Testis (tissue), 3 donors: ENCODE measurements around the gene CEP72. TPM values are rescaled to one million over a fixed set of nuclear protein-coding genes. Genes with fewer than 3 reads are reported as not detected.

Experiments
- DNase-seq: peaks from one replicate; pipeline ENCODE4 v3.0.0-alpha.2; 2019
- H3K27ac ChIP-seq, 2 donors: fragments of 200-600 bp; sonication (generic); one replicate each; pipeline ENCODE4 v1.5.1; 2019
- H3K27me3 ChIP-seq: fragments of 200-600 bp; sonication (generic); one replicate; pipeline ENCODE4 v1.5.1; 2019
- H3K36me3 ChIP-seq: fragments of 200-600 bp; sonication (generic); one replicate; pipeline ENCODE4 v1.5.1; 2017; ENCODE audit warnings: low read depth; ENCODE audit errors: missing control alignments
- H3K4me1 ChIP-seq: fragments of 200-600 bp; sonication (generic); one replicate; pipeline ENCODE4 v1.5.1; 2019
- H3K4me3 ChIP-seq, 2 donors: fragments of 200-600 bp; sonication (generic); one replicate each; pipeline ENCODE4 v1.5.1; 2017 to 2019
- H3K9me3 ChIP-seq: fragments of 200-600 bp; sonication (generic); one replicate; pipeline ENCODE4 v1.5.1; 2017
- POLR2A ChIP-seq: fragments of 450-650 bp; IDR thresholded peaks from one replicate; pipeline ENCODE4 v1.6.1; 2017; ENCODE audit warnings: antibody characterized with exemption, mild to moderate bottlenecking, moderate library complexity
- WGBS, 2 donors: methylation state at CpG; one replicate each; pipeline ENCODE4 v1.1.5; 2018; 5-methylcytosine and 5-hydroxymethylcytosine counted together
- intact Hi-C: fragments of 100-400 bp; cut with DNase I; formaldehyde crosslinking; loops from one replicate; pipeline ENCODE4 v1.15.1; 2023; ENCODE audit warnings: low total_unique reads
- polyA plus RNA-seq: library from polyadenylated mRNA; stranded (reverse); fragments of 350-450 nt; fragmentation: Illumina TruSeq; extraction: RNeasy Lipid Tissue Mini Kit (QIAGEN cat#74804); gene quantifications from one replicate; pipeline ENCODE4 v1.2.3, GENCODE V29; 2014; ENCODE audit warnings: low read depth, low replicate concordance; ENCODE audit not compliant: insufficient read depth
- total RNA-seq, 2 donors: library from RNA; depleted of rRNA; stranded (reverse); fragments of >200 nt; gene quantifications; one replicate each; pipeline ENCODE4 v1.2.3, GENCODE V29; 2016
- TF ChIP-seq, protein P1 (sequence below), 3 experiments: fragments of 450-650 bp in 2 of 3; fragments of 200-600 bp in 1 of 3; sonication (generic) in 1 of 3; IDR thresholded peaks; one replicate each; pipeline ENCODE4 v1.5.1; 2016 to 2019; ENCODE audit warnings: antibody characterized with exemption in 3 of 3, mild to moderate bottlenecking in 2 of 3, moderate library complexity in 1 of 3

The CEP72 gene
- total and polyA plus RNA-seq, 3 donors from 2014 or later = 18.5 to 31.2 (median 19.8) TPM

DNA sequence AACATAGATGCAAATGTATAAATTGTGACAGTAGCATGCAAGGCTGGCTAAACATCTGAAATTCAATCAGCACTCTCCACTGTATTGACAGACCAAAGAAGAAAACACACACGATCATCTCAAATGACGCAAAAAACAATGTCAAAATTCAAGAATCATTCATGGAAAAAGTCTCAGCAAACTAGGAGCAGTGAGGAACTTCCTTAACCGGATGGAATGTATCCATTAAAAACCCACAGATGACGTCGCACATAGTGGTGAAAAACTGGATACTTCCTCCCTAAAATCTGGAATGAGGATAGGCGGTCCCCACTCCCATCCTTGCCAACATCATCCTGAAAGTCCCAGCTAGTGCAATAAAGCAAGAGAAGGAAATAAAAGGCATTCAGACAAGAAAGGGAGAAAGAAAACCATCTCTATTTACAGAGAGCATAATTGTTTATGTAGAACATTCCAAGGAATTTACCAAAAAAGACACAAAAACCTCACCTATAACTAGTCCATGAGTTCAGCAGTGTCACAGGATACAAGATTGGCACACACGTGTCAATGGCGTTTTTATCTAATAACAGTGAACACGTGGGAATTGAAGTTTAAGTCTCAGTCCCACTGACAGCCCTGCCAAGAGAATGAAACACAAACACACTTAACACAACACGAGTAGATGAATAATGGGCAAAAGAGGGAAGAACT lies 14.1 kb upstream of the CEP72 start:
- no peak overlapping the region for H3K27ac ChIP-seq
- intact Hi-C loops = no loop called here
- H3K27me3 ChIP-seq = no peaks in the 10 kb centered on the region

DNA sequence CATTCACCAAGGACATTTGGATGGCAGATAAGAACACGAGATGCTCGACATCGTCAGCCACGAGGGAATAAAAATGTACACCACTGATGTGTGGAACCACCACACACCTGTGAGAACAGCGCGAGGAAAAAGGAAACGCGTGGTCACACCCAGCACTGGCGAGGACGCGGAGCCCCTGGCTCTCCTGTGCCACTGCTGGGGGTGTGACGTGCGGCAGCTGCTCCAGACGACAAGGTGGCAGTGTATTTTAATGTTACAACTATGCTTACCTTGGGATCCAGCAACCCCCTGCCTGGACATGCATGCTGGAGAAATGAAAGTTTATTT lies 13.6 kb upstream of the CEP72 start:
- DNase-seq = no peak
- intact Hi-C loops = no loop called here
- Histone ChIP-seq H3K4me3 (no peak overlapping the region), H3K27ac (no peak overlapping the region), H3K9me3 (no peaks in the 10 kb centered on the region), H3K4me1 (no peaks in the 10 kb centered on the region), H3K27me3 (no peaks in the 10 kb centered on the region), H3K36me3 (no peaks in the 10 kb centered on the region)
- TF ChIP-seq, protein P1, sequence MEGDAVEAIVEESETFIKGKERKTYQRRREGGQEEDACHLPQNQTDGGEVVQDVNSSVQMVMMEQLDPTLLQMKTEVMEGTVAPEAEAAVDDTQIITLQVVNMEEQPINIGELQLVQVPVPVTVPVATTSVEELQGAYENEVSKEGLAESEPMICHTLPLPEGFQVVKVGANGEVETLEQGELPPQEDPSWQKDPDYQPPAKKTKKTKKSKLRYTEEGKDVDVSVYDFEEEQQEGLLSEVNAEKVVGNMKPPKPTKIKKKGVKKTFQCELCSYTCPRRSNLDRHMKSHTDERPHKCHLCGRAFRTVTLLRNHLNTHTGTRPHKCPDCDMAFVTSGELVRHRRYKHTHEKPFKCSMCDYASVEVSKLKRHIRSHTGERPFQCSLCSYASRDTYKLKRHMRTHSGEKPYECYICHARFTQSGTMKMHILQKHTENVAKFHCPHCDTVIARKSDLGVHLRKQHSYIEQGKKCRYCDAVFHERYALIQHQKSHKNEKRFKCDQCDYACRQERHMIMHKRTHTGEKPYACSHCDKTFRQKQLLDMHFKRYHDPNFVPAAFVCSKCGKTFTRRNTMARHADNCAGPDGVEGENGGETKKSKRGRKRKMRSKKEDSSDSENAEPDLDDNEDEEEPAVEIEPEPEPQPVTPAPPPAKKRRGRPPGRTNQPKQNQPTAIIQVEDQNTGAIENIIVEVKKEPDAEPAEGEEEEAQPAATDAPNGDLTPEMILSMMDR (IDR thresholded peaks at IDR 0.05) = no peak
- no peak for TF ChIP-seq POLR2A
- 47 to 65% methylated on average over 14 of the region's 14 CpGs for whole genome bisulfite sequencing, 2 donors

More for the DNA sequence above, 14.1 kb upstream of the CEP72 start:
- H3K36me3 ChIP-seq = no peaks in the 10 kb centered on the region
- DNase-seq = no peak
- no peaks in the 10 kb centered on the region for H3K9me3 ChIP-seq
- no peaks in the 10 kb centered on the region for H3K4me1 ChIP-seq
- 54 to 68% methylated on average over 10 of the region's 10 CpGs for WGBS, 2 donors
- no peak overlapping the region for H3K4me3 ChIP-seq
- no peak for TF ChIP-seq POLR2A
- TF ChIP-seq, protein P1 (IDR thresholded peaks at IDR 0.05) = no peak

DNA sequence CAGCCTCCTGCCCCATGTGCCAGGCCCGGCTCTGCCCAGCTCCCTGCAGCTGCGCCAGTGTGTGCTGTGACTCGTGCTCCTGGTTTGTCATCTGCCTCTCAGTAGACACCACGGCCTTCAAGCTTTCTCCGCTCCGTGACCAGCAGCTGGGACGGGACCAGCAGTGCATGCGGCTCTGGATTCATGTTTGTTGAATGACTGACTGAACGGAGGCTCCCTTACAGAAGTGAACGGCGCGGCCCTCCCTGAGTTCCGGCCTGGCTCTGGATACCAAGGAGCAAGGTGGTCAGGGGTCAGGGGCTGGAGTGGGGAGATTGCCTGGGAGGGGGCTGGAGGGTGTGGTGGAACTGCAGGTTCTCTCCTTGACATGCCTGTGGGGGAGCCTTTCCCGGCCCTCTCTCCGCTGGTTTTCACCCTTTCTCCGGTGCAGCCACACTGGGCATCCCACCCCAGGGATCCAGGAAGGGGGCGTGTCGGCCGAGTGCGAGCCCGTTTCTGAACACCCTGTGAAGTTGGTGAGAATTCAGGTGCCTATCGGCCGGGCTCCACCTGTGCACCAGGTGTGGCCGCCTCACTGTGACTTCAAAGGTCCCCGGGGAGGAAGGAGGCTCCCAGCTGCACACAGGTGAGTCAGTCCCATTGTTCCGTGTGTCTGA lies 11.1 kb upstream of the CEP72 start:
- 89 to 92% methylated on average over 10 to 26 of the region's 26 CpGs for WGBS, 2 donors
- TF ChIP-seq, protein P1 (IDR thresholded peaks at IDR 0.05) = no peak
- no peak for TF ChIP-seq POLR2A
- no peak overlapping the region for H3K27ac ChIP-seq
- H3K4me3 ChIP-seq = no peak overlapping the region
- H3K4me1 ChIP-seq = no peaks in the 10 kb centered on the region
- H3K36me3 ChIP-seq = no peaks in the 10 kb centered on the region
- intact Hi-C loops = no loop called here
- no peaks in the 10 kb centered on the region for H3K27me3 ChIP-seq
- DNase-seq = no peak
- no peaks in the 10 kb centered on the region for H3K9me3 ChIP-seq

DNA sequence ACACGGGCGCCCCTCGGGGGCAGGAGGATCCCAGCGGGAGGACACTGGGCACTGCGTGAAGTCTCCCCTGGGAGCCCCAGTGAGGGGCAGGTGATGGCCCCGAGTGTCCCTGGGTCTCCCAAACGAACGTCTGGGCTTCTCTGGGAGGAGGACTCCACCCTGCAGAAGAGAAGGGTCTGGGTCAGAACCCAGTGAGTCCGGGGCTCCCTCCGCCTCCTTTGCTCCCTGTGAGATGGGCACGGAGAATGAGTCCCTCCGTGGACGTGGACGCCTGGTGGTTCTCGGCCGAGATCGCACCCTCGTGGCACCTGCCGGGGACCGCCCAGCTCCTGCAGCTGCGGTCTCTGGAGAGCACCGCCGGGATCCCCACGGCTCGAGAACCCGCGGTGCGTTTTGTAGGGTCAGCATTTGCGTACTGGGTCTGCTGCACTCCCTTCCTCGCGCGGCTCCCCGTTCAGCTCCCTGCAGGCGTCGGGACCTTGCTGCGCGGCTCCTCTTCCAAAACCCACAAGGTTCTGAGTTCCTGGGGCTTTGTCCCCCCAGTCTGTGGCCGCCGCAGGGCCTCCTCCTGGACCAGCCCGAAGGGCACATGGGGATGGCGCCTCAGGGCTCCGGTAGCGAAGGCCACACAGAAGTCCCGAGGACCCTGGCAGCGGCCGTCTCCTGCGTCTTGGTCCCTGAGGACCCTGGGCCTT lies 10.2 kb upstream of the CEP72 start:
- H3K4me3 ChIP-seq = no peak overlapping the region
- TF ChIP-seq, protein P1 (IDR thresholded peaks at IDR 0.05) = no peak
- TF ChIP-seq POLR2A = no peak
- no peak overlapping the region for H3K27ac ChIP-seq
- no peak for DNase-seq
- no peaks in the 10 kb centered on the region for H3K36me3 ChIP-seq
- 76 to 95% methylated on average over 27 to 46 of the region's 47 CpGs for WGBS, 2 donors
- H3K27me3 ChIP-seq = no peaks in the 10 kb centered on the region
- H3K9me3 ChIP-seq = no peaks in the 10 kb centered on the region
- no peaks in the 10 kb centered on the region for H3K4me1 ChIP-seq
- intact Hi-C loops = no loop called here
